Medulla oblongata (tissue), 1 donor: ENCODE results near the gene LRRC42.
"Not testable (repeated sequence)": the region's sequence is repeated elsewhere in the genome, so short reads cannot be mapped to it uniquely, and the experiment has no call there.

Experiments
- DNase-seq: peaks from one replicate; pipeline ENCODE4 v3.0.0-alpha.2; 2015; ENCODE audit errors: extremely low spot score

LRRC42 gene

DNA sequence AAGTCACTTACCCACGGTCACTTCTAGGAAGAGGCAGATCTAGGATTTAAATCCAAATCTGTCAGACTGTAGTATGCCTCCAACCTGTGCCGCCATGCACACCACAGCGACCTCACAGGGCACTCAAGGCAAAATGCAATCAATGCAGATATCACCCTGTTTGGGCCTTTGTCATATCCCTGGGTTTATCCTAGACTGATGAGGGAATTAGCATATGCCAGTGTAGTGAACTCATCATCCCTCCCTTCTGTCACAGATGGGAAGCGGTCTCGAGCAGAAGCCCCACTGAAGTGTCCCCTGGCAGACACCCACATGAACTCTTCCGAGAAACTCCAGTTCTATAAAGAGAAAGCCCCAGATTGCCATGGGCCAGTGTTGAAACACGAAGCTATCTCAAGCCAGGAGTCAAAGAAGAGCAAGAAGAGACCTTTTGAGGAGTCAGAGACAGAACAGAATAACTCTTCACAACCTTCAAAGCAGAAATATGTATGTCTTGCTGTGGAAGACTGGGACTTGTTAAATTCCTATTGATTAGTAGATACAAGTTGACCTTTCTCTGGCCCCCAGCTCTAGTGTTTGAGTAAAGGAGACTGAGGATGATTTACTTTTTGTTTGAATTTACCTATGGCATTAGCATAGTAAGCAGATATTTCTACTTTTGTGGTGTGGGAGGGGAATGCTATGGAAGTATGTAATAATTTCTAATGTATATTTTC, 21.4 kb downstream of the LRRC42 start:
- DNase-seq: no peak

DNA sequence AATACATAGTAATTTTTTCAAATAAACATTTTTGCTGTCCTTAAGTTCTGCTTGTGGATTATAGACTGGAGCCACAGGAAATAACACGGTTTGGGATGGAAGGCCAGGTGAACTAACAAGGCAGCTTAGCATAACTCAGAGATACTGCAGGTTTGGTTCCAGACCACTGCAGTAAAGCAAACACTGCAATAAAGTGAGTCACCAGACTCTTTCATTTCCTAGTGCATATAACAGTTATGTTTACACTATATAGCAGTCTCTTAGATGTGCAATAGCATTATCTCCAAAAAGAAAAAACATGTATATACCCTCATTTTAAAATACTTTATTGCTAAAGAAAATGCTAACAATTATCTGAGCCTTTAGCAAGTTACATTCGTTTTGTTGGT, 22.0 kb downstream of the LRRC42 start:
- DNase-seq: no peak

DNA sequence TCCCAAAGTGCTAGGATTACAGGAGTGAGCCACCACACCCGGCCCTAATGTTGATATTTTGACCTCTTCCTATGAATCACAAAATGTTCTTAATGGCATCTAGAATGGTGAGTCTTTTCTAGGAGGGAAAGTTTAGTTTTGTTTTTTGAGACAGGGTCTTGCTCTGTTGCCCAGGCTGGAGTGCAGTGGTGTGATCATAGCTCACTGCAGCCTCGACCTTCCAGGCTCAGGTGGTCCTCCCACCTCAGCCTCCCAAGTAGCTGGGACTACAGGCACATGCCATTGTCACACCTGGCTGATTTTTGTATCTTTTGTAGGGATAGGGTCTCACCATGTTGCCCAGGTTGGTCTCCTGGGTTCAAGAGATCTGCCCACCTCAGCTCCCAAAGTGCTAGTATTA, 23.2 kb downstream of the LRRC42 start:
- not testable (repeated sequence) for DNase-seq

- no peak for DNase-seq
These were observed 25.6 kb downstream of the LRRC42 start for GRCh38 chr1:53971718-53972117.

DNA sequence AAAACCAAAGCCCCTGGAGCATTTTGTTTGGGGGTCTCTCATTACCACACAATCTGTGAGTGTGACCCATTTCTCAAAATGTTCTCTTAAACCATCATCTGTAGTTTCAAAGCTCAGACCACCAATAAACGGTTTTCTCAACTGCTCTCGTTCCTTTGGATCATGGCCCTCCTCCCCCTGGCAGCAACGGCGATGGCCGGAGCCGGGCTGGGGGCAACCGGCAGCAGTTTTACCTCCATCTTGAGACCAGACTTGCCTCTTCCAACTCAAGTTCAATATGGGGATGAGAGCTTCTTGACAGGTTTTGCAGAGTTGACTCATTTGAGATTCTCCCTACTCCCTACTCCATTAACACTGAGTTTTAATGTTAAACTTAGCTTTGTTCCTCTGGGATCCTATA, 29.7 kb downstream of the LRRC42 start:
- DNase-seq: no peak

DNA sequence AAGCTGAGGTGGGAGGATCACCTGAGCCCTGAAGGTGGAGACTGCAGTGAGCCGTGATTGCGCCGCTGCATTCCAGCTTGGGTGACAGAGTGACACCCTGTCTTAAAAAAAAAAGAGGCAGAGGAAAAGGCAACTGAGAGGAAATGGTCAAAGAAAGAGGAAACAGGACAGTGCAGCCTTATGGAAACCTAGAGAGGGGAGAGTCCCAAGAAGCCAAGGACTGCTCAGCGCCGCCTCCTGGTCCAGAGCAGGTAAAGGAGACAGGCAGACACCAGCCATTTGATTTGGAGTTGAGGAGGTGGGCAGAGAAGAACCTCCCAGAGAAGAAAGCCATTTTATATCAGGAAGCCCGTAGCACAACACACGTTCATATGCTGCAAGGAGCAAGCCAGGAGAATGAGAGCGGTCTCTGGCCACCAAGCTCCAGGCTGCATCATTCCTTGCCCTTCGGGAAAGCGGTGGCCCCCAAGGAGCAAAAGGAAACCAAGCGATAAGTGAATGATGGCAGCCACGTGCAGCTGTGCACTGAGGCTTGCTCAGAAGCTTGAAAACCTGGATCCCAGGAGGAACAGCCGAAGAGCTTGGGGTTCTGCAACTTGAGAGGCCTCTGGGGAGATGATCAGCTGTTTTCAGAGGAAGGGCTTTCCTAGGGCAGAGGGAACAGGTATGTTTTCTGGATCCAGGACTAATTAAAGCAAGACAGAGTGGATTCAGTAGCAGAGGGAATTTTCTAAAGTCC, 33.7 kb downstream of the LRRC42 start:
- DNase-seq: no peak

- DNase-seq: no peak
These were observed 35.1 kb downstream of the LRRC42 start for GRCh38 chr1:53981220-53981619.

GRCh38 chr1:53982034-53982762, 36.0 kb downstream of the LRRC42 start:
- peak; percentile 35 for DNase-seq

- DNase-seq: no peak
These were observed 36.6 kb downstream of the LRRC42 start for GRCh38 chr1:53982763-53983104.

GRCh38 chr1:53984726-53985125, 38.6 kb downstream of the LRRC42 start:
- no peak for DNase-seq

DNA sequence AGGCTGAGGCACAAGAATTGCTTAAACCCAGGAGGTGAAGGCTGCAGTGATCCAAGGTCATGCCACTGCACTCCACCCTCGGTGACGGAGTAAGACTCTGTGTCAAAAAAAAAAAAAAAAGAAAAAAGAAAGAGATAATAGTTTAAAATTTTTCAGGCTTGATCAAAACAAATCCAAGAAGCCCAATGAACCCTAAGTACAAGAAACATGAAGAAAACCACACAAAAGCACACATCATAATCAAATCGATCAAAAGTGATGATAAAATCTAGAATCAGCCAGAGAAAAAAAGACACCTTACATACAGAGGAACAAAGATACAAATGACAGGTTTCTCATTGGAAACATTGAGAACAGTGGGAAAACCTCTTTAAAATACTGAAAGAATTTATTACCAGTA, 40.3 kb downstream of the LRRC42 start:
- DNase-seq: no peak

- DNase-seq: no peak
These were observed 41.7 kb downstream of the LRRC42 start for GRCh38 chr1:53987880-53988279.

DNA sequence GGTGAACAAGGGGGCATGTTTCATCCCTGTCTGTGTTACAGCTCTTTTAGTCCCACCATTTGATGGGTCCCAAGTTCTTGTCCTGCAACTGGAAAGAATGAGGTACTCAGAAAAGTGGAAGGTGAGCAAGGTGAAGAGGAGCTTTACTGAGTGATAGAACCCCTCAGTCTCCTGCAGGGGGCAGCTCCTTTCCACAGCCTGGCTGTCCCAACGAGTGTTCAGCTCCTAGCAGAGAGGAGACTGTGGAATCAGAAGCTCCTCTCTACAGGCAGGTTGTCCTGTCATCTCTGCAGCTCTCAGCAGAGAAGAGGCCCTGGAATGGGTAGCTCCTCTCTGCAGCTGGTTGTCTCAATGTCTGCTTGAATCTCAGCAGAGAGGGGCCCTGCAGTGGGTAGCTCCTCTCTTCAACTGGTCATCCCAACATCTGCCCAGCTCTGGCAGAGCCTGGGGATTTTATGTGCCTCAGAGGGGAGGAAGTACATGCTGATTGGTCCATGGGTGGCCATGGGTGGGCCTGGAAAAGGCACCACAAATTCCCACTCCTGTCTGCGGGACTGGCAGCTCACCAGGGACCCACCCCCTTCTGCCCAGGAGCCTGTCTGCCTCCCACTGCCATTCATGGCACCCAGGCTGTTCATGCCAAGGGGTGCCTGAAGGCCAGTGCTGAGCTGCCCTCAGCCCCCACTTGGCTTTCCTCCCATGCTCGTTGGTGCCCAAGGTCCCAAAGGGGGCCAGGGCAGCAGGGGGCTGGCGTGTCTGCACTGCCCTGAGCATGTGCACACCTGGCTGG, 46.1 kb downstream of the LRRC42 start:
- DNase-seq: peak; percentile 34

GRCh38 chr1:53994516-53994915, 48.4 kb downstream of the LRRC42 start:
- not testable (repeated sequence) for DNase-seq

DNA sequence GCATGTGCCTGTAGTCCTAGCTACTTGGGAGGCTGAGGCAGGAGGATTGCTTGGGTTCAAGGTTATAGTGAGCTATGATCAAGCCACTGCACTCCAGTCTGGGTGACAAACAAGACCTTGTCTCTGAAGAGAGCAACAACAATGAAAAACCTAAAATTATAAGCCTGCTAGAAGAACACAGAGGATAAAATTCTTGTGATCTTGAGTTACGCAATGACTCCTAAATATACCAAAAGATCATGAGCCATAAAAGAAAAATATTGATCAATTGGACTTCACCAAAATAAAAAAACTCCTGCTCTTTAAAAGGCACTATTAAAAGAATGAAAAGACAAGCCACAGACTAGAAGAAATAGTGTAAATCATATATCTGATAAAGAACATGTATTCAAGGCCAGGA, 49.5 kb downstream of the LRRC42 start:
- DNase-seq: no peak

- DNase-seq: no peak
These were observed 52.1 kb downstream of the LRRC42 start for GRCh38 chr1:53998223-53998622.

DNA sequence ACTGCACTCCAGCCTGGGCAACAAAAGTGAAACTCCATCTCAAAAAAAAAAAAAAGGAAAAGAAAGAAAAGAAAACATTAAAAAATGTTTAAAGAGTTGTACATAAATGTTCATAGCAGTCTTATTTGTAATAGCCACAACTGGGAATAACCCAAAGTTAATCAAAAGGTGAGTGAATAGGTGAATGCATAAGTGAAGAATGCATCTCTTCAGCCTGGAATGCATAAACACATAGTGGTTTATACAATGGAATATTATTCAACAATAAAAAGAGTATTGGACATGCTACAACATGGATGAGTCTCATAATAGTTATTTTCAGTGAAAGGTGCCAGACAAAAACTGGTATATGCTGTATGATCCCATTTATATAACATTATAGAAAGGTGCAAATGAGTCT, 53.8 kb downstream of the LRRC42 start:
- DNase-seq: no peak

DNA sequence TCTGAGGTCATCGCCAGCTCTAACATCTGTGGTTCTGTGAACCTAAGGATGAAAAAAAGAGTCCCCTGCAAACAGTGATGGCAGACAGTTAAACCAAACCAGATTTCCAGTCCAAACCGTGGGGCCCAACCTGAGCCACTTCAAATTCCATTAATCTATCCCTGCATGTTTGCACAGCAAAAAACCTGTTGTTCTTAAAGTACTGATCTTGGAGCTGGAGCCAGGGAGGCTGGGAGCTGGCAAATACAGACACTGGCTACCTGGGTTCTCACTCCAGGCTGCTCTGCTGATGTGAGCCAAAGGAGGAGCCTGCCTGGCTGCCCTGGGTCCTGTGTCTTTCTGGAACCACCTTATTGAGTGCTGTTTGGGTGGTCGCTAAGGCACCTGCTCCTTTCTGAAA, 55.4 kb downstream of the LRRC42 start:
- DNase-seq: no peak

DNA sequence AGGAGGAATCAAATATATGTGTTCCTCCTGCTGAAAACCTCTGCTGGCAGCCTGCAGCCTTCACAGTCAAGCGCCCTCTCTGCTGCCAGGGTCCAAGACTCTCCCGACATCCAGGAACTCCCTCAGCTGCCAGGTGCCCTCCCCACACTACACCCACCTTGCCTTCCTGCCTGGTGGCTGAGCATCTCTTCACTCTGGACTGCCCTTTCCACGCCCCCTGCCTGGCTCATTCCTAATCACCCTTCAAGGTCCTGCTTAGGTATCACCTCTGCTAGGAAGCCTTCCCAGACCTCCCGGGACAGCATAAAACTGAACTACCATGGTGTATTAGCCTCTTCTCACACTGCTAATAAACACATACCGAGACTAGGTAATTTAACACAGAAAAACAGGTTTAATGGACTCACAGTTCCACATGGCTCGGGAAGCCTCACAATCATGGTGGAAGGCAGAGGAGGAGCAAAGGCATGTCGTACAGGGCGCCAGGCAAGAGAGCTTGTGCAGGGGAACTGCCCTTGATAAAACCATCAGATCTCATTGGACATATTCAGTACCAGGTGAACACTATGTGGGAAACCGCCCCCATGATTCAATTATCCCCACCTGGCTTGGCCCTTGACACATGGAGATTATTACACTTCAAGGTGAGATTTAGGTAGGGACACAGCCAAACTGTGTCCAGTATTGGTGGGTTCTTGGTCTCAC, 56.5 kb downstream of the LRRC42 start:
- no peak for DNase-seq

GRCh38 chr1:54003249-54003646, 57.1 kb downstream of the LRRC42 start:
- no peak for DNase-seq

DNA sequence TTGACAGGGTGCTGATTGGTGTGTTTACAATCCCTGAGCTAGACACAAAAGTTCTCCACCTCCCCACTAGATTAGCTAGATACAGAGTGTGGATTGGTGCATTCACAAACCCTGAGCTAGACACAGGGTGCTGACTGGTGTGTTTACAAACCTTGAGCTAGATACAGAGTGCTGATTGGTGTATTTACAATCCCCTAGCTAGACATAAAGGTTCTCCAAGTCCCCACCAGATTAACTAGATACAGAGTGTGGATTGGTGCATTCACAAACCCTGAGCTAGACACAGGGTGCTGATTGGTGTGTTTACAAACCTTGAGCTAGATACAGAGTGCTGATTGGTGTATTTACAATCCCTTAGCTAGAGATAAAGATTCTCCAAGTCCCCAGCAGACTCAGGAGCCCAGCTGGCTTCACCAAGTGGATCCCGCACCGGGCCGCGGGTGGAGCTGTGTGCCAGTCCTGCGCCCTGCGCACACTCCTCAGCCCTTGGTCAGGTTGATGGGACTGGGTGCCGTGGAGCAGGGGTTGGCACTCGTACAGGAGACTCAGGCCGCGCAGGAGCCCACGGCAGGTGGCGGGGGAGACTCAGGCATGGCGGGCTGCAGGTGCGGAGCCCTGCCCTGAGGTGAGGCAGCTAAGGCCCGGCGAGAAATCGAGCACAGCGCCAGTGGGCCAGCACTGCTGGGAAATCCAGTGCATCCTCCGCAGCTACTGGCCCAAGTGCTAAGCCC, 57.8 kb downstream of the LRRC42 start:
- DNase-seq: not testable (repeated sequence)
